Hindlimb muscle (tissue), 1 donor: Measurements from ENCODE around the gene DYNC1I1. TPM values are rescaled to one million over a fixed set of nuclear protein-coding genes. Genes with fewer than 3 reads are reported as not detected.

Experiments
- DNase-seq: peaks from one replicate; pipeline ENCODE4 v3.0.0-alpha.2; 2013
- polyA plus RNA-seq: library from polyadenylated mRNA; unstranded; fragments of 120-200 nt; gene quantifications from one replicate; pipeline ENCODE4 v1.2.1, GENCODE V29; 2013; ENCODE audit not compliant: insufficient read length

Gene DYNC1I1
- polyA plus RNA-seq, 1 donor = 0.58 TPM

DNA sequence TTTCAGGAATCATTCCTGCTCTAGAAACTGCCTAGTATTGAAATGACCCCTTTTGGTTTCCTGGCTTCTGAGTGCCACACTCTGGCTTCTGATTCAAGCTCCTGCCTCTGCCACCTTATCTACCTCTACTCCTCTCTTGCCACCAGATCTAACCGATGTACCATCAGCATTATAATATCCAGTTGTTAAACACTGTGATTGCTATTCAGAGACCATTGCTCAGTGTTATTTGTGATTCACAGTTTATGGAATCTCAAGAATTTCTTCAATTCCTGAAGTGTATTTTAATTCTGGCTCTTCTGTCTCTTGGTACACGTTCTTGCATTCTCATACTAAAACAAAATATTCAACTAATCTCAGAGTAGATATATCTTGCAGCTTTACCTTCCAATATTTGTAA is 88.7 kb downstream of the DYNC1I1 start:
- DNase-seq = no peak

DNA sequence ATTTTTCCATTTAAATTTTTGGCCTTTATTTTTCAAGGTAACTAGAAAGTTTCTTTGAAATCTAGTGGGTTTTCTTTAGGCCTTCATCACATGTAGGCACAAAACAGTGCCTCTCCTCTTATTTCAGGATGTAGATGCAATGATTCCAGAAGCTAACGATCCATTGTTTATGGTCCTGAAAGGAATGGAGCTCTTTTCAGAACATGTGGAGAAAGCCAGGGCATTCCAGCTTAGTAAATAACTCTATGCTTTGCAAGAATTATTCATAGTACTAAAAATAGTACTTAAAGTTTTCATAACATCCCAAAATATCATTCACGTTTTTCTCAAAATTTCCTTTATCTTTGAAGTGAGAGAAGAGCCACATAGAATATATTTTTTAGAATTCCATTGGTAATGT is 91.3 kb downstream of the DYNC1I1 start:
- DNase-seq = no peak

DNA sequence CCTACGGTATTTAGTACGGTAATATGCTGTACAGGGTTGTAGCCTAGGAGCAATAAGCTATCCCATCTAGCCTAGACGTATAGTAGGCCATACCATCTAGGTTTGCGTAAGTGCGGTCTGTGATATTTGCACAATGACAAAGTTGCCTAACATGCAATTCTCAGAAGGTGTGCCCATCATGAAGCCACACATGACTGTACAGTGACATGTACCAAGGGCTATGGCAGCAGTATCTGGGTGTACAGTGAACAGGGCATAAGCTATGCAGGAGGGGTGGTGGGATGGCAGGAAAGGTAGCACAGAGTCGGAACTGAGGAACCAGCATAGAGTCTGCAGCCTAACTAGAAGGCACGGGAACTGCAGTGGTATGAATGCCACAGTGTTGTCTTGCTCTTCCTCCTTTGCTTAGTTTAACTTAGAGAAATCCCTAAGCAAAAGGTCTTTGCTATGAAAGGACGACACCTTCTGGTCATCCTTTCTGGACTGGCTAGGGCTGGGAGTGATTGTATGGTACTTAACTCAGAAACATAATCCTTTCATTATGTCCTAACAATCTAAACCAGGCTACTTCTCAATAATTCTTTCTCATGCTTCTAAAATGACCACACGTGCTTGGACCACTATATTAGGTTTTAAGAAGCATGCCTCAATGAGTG is 93.5 kb downstream of the DYNC1I1 start:
- no peak for DNase-seq

GRCh38 chr7:95867309-95867708 is 95.0 kb downstream of the DYNC1I1 start:
- no peak for DNase-seq

GRCh38 chr7:95871075-95871848 is 98.9 kb downstream of the DYNC1I1 start:
- DNase-seq = peak; percentile 29

DNA sequence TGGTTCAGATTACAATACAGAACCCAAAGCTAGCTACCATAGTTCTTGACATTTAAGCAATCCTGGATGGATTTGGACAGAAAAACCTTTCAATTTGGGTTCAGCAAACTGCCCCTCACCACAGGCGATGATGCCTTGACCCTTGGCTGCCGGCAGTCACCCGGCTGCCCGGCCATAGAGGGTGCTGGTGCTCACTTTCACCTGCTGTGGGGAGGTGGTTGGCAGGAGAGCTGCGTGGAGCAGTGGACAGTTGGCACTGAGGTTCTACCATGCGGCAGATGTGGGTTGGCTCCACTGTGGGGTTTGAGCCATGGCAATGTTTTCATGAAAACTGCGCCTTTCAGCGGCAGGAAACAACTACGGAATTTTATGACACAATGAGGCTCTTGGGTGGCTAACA is 99.5 kb downstream of the DYNC1I1 start:
- DNase-seq = no peak

DNA sequence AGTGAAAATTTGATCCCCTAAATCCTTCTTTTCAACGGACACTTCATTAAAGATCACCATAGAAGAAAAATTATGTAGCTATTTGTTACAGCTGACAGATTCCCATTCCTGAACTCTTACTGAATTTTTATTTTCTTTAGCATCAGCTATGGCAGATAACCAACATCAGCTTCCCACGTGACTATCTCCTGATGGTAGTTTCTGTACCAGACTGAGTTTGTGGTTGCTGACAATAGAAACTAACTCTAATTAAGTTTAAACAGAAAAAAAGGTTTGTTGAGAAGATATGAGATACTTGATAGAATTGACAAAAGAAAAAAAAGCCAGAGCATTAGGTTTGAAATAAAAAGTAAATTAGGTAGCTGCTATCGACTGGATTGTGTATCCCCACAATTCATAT is 101.8 kb downstream of the DYNC1I1 start:
- no peak for DNase-seq

- no peak for DNase-seq
Observed at GRCh38 chr7:95874541-95875265, 102.3 kb downstream of the DYNC1I1 start.

- no peak for DNase-seq
Observed at GRCh38 chr7:95875519-95875918, 103.2 kb downstream of the DYNC1I1 start.

GRCh38 chr7:95878677-95879076 is 106.3 kb downstream of the DYNC1I1 start:
- no peak for DNase-seq

GRCh38 chr7:95881597-95881996 is 109.2 kb downstream of the DYNC1I1 start:
- no peak for DNase-seq

DNA sequence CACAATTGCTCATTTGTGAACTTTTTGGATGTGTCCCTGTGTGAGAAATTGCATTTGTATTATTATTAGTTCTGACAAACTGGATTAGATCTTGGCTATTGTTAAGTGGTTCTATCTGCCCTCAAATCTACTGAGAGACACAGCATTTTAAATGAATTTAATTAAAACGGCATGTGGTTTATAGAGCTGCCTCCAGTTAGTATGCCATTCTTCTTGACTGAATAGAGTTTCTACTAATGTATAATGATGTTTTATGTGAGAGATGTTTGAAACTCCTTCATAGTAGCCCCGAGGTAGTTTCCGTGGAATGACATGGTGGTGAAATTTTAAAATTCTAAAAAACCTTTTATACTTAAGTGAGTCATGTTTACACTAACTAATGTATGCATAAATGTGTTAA is 110.9 kb downstream of the DYNC1I1 start:
- no peak for DNase-seq

DNA sequence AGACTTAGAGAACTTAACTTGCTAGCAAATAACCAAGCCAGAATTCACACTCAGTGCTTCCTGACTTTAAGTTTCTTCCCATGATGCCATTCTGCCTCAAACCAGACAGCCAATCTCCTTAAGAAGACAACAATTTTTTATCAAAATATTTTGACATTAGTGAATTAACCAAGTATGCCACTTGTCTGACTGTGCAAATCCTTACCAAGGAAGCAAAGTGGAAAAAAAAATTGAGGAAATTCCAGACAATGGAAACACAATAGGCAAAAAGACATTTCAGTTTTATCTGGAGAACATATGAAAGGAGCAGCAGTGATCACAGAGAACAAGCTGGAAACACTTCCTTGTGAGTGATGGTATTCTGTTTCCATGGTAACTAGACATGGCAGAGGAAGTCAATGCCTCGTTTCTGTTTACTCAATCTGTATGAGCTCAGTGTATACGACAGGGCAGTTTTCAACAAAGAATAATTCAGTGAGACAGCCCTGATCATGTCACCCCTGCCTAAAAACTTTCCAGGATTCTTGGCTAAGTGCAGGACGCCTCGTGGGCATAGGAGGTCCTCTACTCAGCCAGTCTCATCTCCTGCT is 114.2 kb downstream of the DYNC1I1 start:
- no peak for DNase-seq

GRCh38 chr7:95893484-95893883 is 121.1 kb downstream of the DYNC1I1 start:
- no peak for DNase-seq

DNA sequence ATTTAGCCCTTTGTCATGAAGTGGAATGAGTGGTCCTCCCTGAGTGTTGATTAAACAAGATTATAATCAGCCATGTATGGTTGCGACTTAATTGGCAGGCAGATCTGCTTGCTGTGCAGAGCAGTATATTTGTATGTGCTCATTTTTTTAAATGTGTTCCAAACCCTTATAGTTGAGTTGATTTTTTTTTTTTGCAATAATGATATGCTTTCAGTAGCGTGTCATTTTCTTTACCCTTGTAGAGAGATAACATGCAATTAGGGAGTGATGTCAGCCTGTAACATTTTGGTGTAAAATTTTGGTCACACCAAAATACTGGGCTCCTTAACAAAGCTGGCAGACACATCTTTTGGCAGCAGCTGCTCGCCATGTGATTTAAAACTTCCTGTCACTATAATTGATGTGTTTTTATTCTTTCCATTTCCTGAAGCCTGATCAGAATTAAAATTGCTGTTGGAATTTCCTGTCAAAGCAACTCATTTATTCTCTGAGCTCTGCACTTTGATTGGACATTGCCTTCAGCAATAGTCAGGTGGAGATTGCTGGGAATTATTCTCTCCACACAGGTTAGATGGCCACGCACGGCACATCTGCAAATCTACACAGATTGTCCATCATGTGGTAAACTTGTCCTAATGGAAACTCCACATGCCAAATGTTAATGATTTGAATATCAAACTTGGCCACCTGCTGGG is 125.3 kb downstream of the DYNC1I1 start:
- DNase-seq = no peak

- no peak for DNase-seq
Observed at GRCh38 chr7:95899919-95900513, 127.7 kb downstream of the DYNC1I1 start.

- no peak for DNase-seq
Observed at GRCh38 chr7:95901006-95901405, 128.7 kb downstream of the DYNC1I1 start.

DNA sequence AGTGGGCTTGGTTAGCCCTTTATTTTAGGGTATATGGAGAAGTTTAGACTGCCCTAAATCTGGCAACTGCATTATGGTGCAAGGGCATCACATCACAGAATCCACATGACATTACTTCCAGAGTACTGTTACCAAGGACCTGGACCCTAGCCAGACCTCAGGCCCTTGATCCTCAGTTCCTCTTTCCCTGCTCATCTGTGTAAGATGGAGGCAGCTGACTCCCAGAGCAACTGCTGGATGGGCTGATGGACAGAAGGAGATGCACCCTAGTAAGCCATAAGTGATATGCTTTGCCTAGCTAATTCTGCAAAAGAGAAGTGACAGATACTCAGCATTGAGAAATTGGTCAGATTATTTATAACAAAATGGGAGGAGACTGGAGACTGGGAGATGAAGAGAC is 131.7 kb downstream of the DYNC1I1 start:
- DNase-seq = no peak

DNA sequence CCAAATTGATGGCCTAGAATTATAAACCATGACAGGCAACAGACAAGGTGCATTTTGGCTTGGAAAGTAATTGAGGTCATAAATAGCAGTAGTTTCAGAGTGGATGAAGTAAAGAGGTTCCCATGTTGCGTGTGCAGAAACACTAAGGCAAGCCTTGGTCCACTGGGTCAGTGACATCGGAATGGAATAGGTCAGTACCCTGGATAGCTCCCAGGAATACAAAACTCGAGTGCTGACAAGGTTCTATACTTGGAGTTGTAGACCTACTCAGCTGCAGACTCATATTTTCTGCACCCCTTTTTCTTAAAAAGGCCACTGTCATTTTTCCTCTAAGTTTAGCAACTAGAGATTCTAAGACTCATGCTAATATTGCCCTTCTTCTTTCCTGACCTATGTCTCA is 132.8 kb downstream of the DYNC1I1 start:
- DNase-seq = no peak

DNA sequence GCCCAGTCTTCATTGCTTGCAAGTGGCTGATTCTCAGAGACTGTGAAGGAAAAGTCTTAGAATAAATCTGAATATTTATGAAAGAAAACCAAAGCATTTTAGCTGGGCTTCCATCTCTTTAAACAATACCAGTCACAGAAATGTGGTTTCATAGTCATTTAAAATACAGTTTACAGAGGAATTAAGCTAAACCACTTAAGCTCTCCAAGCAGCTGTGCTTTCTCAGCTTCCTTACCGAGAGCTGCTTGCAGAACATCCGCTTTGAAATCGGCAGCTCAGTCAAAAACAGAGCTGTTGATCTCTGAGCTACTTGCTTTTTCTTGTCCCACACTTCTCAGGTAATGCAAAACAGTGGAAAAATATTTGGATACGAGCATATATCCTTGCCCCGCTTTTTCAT is 134.5 kb downstream of the DYNC1I1 start:
- DNase-seq = no peak

GRCh38 chr7:95907337-95907736 is 135.0 kb downstream of the DYNC1I1 start:
- DNase-seq = no peak

GRCh38 chr7:95908499-95908898 is 136.1 kb downstream of the DYNC1I1 start:
- no peak for DNase-seq
